Activated CD4-positive, CD25-positive, alpha-beta regulatory T cell (primary cell): Measurements from ENCODE around the gene SLC35A3.

Experiments
- DNase-seq, 4 experiments: peaks; one replicate each; lab custom pipeline; 2025; lab: John Stamatoyannopoulos, UW

SLC35A3 gene

DNA sequence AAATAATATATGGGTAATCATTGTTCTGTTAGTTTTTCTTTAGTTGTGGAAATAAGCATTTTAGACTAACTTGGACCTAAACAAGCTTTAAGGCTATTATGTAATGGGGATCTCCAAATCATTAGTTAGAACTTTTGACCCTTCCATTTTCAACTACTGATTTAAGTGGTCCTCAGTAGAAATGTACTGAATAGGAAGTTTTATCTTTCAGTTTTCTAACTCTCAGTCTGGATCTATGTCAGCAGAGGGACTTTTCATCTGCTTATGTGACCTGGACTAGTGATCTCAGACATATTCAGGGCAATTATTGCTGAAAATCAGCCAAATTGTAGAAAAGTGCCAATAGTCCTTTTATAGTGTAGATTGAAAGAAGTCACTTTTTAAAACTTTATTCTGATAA lies 106.9 kb downstream of the SLC35A3 start:
- DNase-seq: no peak

DNA sequence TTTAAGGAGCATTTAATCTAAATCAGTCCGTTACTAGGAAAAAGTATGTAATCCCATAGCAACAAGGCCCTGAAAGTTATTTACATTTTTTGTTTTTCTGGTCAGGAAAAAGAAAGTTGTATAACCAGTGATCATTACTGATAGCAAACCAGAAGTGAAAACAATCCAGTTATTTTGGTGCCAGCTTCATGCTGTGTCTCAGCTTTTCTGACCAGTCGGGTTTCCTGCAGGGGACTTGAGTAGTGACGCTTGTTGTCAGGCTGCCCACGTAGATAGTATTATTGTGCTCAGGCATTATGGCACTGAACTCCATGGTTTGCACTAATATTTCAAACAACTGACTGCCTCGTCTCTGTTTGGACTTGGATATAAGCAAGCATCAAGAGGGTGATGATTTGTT lies 107.7 kb downstream of the SLC35A3 start:
- no peak for DNase-seq

DNA sequence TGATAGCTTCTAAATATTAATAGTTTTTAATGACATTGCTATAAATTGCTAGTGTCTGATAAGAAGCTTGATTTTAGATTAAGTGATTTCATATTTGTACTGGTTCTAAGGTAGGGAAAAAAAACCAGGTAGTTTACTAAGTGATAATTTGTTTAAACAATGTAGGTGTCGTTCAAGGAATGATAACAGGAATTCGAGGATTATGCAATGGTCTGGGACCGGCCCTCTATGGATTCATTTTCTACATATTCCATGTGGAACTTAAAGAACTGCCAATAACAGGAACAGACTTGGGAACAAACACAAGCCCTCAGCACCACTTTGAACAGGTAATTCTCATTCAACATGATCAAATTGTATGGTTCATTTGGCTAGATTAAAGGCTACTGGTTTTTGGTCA lies 110.5 kb downstream of the SLC35A3 start:
- no peak for DNase-seq
